ENCODE results near the gene SERTAD1.

SERTAD1 gene

DNA sequence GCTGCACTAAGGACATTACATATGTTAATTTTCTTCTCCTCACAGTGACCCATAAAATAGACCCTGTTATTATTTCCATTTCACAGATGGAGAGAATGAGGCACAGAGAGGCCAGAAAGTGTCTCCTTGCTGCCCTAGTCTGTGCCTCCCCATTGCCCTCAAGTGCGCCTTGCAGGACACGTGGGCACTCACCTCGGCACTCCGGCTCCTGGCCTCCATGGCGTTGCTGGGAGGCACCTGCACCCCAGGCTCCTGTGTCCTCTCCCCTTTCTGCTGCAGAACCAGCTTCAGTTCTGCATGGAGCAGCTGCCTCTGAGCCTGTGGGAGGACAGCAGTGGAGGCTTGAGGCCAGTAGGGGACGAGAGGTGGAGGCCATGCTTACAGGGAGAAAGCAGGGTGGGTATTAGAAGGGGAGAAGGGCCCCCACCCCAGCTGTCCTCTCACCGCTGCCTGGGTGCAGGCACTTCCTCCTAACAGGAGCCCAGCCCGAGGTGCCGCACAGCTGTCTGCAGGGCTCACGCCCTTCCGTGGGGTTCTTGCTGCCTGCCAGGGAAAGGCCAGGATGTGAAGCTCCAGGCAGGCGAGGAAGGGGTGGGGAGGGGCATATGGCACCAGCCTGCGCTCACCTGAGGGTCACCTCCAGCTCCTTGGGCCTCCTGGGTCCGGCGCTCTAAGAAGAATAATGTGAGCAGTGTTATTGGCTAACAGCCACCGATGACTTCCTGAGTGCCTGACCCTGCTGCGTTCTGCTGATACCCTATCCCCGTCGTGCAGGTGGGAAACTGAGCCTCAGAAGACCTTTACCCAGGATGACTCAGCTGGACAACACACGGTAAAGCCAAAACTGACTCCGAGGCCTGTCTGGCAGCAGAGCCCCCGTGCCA, 17.8 kb downstream of the SERTAD1 start:
- in situ Hi-C loops (cut with MboI; ENCODE audit: low sequenced_read_pairs) = no loop called here

DNA sequence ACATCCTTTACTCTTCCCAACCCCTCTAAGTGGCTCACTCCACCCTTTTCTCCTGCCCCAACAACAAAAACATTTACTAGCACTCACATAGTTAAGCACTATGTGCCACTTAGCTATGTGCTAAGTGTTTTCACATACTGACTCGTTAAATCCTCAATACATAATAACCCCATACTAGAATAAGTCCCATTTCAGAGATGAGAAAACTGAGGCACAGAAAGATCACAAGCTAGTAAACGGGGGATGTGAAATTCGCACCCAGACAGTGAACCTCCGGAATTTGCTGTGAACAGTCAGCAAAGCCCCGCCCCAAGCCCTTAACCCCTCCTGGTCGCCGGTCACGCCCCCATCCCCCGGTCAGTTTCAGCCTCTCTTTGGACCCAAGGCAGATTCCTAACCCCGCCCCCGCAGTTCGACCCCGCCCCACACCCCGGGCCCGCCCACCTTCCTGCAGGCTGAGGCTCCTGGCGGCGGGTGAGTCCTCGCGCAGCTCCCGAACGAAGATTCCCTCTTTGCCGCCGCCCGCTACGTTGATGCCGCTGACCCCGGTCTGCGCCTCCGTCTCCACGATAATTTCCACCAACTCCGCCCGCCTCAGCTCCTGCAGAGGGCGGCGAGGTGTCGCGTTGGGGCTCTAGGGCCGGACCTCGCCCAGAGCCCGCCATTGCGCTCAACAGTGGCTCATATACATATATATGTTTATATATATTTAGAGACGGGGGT, 22.4 kb downstream of the SERTAD1 start:
- in situ Hi-C loops (cut with MboI; ENCODE audit: low sequenced_read_pairs) = no loop called here

DNA sequence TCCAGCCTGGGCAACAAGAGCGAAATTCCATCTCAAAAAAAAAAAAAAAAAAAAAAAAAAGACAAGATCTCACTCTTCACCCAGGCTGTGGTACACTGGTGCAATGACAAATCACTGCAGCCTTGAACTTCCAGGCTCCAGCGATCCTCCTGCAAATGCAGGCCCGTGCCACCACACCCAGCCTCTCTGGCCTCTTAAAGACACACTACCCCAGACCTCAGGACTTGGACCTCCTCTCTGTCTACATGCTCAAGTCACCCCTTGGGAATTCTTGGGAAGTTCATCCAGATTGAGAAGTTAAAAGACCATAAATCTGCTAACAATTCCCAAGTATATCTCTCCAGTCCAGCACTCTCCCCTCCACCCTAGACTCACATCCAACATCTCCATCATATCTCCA, 25.2 kb downstream of the SERTAD1 start:
- in situ Hi-C loops (cut with MboI; ENCODE audit: low sequenced_read_pairs) = no loop called here

DNA sequence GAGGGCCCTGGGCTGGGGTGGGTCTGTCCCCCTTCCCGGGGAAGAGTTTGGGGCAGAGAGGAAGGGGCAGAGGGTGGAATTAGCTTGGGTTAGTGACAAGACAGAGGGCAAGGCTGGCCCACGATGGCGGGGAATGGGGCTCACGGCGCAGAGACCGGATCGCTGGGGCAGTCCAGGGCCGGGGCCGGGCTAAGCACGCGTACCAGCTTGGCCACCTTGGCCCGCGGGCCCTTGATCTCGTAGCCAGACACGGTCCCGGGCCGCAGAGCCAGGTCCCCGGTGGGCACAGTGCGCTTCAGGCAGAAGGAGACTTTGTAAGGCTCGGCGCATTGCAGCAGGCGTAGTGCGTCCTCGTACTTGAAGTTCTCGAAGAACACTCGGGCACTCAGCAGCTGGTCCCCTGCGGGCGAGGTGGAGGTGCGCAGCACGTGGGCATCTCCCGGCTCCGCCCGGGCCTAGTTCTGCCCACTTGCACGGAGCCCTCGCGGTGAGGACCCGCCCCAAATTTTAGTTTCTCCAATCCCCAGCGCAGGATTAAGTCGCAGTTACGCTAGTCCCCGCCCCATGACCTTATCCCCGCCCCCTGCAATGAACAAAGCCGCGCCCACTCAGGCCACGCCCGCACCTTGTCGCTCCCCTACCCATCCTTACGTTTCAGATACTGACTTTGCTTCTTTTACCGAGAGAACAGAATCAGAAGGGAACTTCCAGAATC, 27.2 kb downstream of the SERTAD1 start:
- in situ Hi-C loops (cut with MboI; ENCODE audit: low sequenced_read_pairs) = no loop called here

DNA sequence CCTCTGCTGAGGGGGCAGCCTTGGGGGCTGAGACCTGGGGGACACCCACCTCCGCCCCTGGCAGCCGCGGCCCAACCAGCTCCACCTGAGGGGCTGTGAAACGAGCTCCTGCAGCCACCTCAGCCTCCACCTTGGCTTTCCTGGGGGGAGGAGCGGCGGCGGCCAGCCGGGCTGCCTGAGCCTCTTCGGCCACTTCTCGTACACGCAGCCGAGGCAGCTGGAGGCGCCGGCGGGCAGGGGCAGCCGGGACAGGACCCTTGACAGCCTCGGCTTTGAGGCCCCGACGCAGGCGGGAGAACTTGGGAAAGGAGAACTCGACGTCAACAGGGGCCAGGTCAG, 28.3 kb downstream of the SERTAD1 start:
- in situ Hi-C loops (cut with MboI; ENCODE audit: low sequenced_read_pairs) = no loop called here

DNA sequence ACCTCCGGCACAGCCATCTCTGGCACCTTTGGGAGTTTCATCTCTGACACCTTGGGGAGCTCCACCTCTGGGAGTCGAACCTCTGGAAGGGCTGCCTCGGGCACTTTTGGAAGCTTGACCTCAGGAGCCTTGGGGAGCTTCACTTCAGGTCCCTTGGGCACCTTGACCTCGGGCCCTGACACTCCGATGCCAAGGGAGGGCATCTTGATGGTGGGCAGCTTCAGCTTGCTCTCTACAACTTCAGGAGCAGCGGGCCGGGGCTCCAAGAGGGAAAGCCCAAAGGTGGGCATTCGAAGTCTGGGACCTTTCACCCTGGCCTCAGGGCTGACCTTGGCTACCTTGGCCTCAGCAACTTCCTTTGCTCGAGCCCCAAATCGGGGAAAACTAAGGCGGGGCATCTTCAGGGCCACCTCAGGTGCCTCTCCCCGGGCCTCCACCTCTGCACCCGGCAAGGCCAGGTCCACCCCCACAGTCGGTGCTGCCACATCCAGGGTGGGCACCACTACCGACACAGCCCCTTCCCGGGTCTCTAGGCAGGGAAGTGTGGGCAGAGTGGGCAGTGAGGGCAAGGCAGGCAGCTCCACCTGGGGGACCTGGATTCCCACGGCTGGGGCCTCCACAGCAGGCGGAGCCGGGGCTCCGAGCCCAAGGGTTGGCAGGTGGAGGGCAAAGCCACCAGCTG, 28.8 kb downstream of the SERTAD1 start:
- in situ Hi-C loops (cut with MboI; ENCODE audit: low sequenced_read_pairs) = no loop called here

DNA sequence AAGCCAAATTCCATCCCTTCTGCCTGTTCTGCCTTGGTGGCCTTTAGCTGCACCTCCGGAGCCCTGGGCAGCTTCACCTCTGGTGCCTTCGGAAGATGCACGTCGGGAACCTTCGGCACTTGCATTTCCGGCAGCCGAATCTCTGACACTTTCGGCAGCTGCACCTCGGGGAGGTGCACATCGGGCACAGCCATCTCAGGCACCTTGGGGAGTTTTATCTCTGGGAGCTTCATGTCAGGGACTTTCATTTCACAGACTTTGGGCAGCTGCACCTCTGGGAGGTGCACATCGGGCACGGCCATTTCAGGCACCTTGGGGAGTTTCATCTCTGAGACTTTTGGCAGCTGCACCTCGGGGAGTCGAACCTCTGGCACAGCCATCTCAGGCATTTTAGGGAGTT, 29.8 kb downstream of the SERTAD1 start:
- in situ Hi-C loops (cut with MboI; ENCODE audit: low sequenced_read_pairs) = no loop called here

DNA sequence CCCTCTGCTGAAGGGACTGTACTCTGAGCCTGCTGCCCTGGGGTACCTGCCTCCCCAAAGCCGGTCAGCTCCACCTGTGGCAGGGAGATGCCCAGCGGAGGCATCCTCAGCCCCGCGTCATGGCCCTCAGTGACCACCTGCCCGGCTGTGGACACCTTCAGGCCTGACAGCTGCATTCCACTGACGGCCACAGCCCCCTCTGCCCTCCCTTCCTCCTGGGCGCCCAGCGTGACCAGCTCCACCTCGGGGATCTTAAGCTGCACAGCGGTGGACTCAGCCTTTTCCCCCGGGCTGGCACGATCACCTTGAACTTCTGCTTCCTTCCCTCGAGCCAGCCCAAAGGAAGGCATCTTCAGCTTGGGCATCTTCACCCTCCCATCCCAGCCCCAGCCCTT, 31.0 kb downstream of the SERTAD1 start:
- in situ Hi-C loops (cut with MboI; ENCODE audit: low sequenced_read_pairs) = no loop called here

DNA sequence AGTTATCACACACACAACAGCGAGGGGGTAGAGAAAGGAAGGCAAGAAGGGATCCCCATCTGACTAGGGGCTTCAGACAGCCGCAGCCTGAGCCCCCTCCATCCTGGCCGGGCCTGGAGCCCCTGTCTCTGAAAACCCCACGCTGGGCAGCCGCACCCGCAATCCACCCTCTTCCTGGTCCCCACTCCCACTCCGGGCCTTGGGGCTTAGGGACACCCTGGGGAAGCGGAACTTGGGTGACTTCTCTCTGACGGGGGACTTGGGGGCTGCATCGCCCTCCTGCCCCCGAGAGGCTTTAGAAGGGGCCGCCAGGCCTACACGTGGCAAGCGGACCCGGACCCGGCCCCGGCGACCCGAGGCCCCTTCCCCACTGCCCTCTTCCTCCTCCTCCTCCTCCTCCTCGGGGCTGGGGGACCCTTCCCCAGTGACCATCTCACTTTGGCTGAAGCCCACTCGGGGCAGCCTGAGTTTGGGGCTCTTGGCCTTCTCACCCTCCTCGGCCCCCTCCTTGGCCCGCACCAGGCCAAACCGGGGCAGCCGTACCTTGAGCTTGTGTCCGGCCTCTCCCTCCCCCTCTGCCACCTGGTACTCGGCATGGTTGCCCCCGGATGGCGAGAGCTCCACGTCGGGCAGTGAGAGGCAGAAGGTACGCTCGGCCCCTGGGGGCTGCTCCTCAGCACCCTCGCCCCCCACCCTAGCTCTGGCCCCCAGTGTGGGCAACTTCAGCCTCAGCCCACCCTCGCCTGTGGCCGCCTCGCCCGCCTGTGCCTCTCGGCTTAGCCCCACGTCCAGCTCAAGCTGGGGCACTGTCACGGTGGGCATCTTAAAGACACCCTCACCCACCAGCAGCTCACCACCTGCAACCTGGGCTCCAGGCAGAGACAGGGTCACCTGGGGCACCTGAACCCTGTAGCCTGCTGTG, 31.6 kb downstream of the SERTAD1 start:
- in situ Hi-C loops (cut with MboI; ENCODE audit: low sequenced_read_pairs) = no loop called here

DNA sequence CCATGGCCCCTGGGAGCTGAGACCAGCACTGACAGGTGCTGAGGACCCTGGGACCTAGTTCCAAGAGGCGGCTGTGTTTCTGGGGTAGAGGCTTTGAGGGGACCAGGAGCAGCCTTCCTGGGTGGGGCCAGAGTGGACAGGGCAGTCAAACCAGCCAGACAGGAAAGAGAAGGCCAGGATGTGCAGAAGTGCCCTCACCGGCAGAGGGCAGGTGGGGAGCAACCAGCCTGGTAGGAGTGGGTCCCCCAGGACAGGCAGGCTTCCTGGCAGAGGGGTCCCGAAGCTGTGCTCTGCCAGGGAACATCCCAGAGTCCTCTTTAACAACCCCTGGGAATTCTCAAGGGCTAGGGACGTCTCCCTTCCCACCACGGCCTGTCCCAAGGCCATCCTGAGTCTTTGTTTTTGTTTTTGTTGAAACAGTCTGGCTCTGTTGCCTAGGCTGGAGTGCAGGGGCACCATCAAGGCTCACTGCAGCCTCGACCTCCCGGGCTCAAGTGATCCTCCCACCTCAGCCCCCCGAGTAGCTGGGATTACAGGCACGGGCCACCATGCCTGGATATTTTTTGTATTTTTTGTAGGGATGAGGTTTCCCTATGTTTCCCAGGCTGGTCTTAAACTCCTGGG, 32.8 kb downstream of the SERTAD1 start:
- in situ Hi-C loops (cut with MboI; ENCODE audit: low sequenced_read_pairs) = no loop called here

DNA sequence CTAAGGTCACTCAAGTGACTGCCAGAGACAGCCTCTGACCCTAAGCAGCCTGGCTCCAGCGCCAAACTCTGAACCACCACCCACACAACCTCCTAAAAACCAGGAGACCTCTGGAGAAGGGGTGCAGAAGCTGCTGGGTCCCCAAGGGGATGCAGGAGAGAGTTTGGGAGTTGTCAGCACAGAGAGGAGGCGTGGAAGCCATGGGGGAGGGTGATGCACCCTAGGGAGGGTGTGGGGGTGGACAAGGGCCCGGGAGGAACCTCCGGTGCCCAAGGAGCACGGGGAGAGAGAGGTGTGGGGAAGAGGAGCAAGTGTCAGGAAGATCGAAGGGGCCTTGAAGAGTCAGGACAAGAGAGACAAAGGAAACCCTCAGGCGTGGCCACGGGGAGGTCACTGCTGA, 33.7 kb downstream of the SERTAD1 start:
- in situ Hi-C loops (cut with MboI; ENCODE audit: low sequenced_read_pairs) = no loop called here

DNA sequence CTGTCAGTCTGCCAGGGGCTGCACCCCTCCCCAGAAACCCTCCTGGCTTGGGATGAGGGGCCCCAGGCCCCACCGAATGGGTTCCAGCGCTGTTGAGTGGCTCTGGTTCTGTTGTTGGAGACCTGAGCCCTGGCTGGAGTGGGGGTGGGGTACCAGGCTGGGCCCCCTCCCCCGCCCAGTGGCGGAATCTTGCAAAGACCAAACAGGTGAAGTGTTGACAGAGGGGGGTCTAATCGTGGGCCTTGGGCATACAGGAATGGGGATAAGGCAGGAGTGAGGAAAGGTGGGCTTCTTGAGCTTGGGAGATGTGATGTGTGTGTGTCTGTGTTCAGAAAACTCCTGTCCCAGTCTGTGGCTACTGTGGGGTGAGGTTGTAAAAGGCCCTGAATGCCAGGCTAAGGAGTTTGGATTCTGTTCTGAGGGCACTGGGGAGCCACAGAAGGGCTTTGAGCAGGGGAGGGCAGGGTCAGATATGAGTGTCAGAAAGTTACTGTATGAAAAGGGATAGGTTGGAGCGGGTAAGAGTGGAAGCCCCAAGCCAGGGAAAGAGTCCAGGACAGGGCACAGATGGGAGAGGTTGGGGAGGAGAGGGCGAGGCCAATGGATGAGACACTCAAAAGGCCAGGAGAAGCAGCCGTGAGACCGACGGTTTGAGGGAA, 35.6 kb downstream of the SERTAD1 start, which contains the start of gene HIPK4:
TSS of gene HIPK4 (minus strand) at position 98 of the 659 bp plus-strand sequence. CDS start 279 bp downstream, outside the sequence.
- in situ Hi-C loops (cut with MboI; ENCODE audit: low sequenced_read_pairs) = no loop called here

DNA sequence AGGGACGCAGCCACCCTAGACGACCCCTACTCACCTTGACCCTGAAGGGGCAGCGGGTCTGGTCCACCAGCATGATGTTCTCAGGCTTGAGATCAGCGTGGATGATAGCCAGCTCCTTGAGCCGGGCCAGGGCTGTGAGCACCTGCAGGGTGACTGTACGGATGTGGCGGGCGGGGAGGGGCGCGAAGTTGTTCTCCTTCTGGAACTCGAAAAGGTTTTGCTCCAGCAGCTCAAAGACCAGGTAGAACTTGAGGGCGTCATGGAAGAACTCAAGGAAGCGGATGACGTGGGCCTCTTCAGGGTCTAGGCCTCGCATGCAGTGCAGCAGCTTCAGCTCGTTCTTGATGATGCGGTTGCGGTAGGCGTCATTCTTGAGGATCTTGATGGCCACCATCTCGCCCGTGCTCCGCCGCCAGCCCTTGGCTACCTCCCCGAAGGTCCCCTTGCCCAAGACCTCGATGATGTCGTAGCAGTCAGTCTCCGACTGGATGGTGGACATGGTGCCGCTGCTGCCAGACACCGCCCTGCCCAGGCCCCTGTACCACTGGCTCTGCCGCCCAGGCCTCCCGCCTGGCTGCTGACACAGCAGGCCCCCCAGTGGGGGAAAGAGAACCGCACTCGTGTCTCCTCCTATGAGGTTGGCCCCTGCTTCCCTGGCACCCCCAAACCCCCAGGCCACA, 36.2 kb downstream of the SERTAD1 start:
- in situ Hi-C loops (cut with MboI; ENCODE audit: low sequenced_read_pairs) = no loop called here

DNA sequence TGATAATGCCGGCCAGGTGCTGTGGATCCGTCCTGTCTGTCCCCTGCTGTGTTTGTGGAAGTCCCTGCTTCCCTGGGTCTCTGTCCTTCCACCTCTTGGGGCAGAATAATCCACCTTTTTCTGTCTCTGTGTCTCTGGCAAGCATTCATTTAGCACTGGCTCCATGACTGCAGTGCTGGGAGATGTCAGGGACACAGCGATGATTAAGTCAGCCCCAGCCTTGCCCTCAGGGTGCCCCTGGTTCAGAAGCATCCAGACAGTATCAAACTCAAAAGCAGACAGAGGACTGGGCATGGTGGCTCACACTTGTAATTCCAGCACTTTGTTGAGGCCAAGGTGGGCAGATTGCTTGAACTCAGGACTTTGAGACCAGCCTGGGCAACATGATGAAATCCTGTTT, 37.3 kb downstream of the SERTAD1 start:
- in situ Hi-C loops (cut with MboI; ENCODE audit: low sequenced_read_pairs) = no loop called here

DNA sequence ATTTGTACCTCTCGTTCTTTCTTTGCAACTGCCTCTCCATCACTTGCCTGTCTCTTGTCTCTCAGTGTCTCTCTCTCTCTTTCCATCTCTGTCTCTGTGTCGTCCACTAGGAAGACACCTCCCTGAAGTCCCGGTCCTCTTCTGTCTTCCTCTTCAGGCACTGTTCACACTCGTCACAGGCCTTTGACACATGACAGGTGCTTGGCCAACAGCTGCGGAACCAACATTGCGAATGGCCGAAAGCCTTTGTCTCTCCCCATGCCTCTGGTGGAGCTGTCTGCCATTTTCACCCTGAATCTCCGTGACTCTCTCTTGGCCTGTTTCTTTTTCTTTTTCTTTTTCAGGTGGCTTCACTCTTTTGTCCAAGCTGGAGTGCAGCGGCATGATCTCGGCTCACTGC, 38.6 kb downstream of the SERTAD1 start:
- in situ Hi-C loops (cut with MboI; ENCODE audit: low sequenced_read_pairs) = no loop called here

DNA sequence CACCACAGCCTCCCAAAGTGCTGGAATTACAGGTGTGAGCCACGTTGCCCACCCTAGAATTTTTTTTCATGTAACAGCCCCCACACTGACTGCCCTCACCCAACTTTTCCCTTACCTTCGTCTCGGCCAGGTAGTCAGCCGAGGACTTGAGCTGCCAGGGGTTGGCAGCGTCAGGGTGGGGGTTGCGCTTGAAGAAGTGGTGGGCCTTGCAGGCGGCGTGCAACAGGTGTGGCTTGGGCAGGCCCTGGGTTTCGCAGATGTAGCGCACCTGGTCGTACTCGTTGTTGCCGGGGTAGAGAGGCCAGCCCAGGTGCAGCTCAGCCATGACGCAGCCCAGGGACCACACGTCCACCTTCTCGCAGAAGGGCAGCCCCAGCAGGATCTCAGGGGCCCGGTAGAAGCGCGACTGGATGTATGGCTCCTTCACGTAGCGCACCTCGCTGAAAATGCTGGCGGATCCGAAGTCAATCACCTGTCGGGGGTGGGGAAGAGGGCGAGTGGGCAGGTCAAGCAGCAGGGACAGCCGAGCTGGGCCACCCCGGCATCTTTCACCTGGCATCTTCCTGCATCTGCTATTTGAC, 42.0 kb downstream of the SERTAD1 start:
- in situ Hi-C loops (cut with MboI; ENCODE audit: low sequenced_read_pairs) = no loop called here

DNA sequence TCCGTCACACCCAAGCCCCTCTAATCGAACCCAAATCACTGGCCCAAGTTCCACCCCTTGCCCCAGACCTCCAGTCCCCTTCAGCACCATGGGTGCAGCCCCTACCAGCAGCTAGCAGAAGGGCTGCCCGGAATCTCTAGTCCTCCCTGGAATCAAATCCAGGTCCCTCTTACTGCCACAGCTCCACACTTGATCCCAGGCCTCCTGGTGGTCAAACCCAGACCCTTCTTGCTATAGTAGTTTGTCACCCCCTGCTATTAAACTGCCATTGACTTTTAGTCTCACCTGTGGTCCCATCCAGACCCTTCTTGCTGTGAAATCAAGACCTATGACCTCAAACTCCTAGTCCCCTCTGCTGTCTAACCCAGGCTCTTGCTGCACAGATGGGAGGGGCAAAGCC, 44.5 kb downstream of the SERTAD1 start:
- in situ Hi-C loops (cut with MboI; ENCODE audit: low sequenced_read_pairs) = no loop called here
